Measurements from ENCODE around the gene ZFP36. TPM values are rescaled to one million over a fixed set of nuclear protein-coding genes. Genes with fewer than 3 reads are reported as not detected.

ZFP36 gene
- total and polyA plus RNA-seq, 2 donors (not counting 1 experiment from before 2014, with no cell fraction given): 260 to 1,633 TPM

GRCh38 chr19:39436350-39436716, 29.7 kb downstream of the ZFP36 start:
- Histone ChIP-seq H3K4me2 (replicated peaks; ENCODE audit: low read depth, low read length, poor library complexity, severe bottlenecking) (peak overlapping the region; percentile 92), H3K27me3 (replicated peaks in 1 of 4; ENCODE audit: control extremely low read depth in 1 of 4, control insufficient read depth in 3 of 4, insufficient read depth in 4 of 4, low read length in 3 of 4) (no peaks in the 10 kb centered on the region), H3K79me2 (ENCODE audit: control insufficient read depth, insufficient read depth, low read length) (peaks cover 49% of the 10 kb centered on the region), H3K4me3 (ENCODE audit: control extremely low read depth in 1 of 5, extremely low read depth in 1 of 5, insufficient read depth in 1 of 5, low read depth in 2 of 5, low read length in 4 of 5) (peak overlapping the region; percentile 61 to 100 (median 84)), H3K36me3 (replicated peaks in 1 of 2; ENCODE audit: control extremely low read depth in 1 of 2, control insufficient read depth in 1 of 2, extremely low read depth in 1 of 2, insufficient read depth in 2 of 2, low read length in 1 of 2) (peaks cover 6 to 34% of the 10 kb centered on the region in 2 experiments), H4K20me1 (ENCODE audit: control insufficient read depth, insufficient read depth, low read length, poor library complexity, severe bottlenecking) (peaks cover 34% of the 10 kb centered on the region), H3K9me3 (ENCODE audit: control extremely low read depth in 1 of 3, control insufficient read depth in 2 of 3, insufficient read depth in 1 of 3, low read length in 2 of 3) (no peaks in the 10 kb centered on the region), H3K9ac (ENCODE audit: low read length) (peak overlapping the region; percentile 96), H3K27ac (ENCODE audit: low read length in 2 of 2) (peak overlapping the region; percentile 70 to 93), H2AFZ (ENCODE audit: insufficient read depth, low read depth, low read length, poor library complexity, severe bottlenecking) (peak overlapping the region; percentile 86), H3K4me1 (ENCODE audit: control insufficient read depth in 2 of 2, insufficient read depth in 2 of 2, low read length in 2 of 2) (peaks cover 29% of the 10 kb centered on the region in 2 donors)
- H3K4me1 Mint-ChIP-seq: peaks cover 45% of the 10 kb centered on the region
- no peaks in the 10 kb centered on the region for H3K9me3 Mint-ChIP-seq (ENCODE audit: insufficient read depth)
- peak overlapping the region; percentile 100 for H3K4me3 Mint-ChIP-seq
- ATAC-seq (ENCODE audit: low read depth) (no peak), DNase-seq (no peak)
- intact Hi-C loops (cut with micrococcal nuclease): loop anchor here (1.0 kb wide), 5 partner anchors 9 to 311 kb away; partner anchors contain the start of genes EID2B, PAK4, PLEKHG2 and SUPT5H
- no peaks in the 10 kb centered on the region for H3K27me3 Mint-ChIP-seq
- 9% methylated on average over 2 of the region's 2 CpGs for WGBS (ENCODE audit: insufficient coverage)
- ChIA-PET CTCF (interaction anchor here (0.7 to 1.8 kb wide), 12 partner anchors 9 to 237 kb away, joined by 3 to 28 read pairs (median 5); partner anchors contain the start of genes EID2B, MED29, PAF1 and PLEKHG2), POLR2A (interaction anchor here (0.7 to 1.9 kb wide), 18 partner anchors 9 to 100 kb away, joined by 3 to 42 read pairs (median 10); partner anchors contain the start of genes GMFG, MED29, PAF1 and PLEKHG2)
- TF ChIP-seq CTCF (IDR thresholded peaks at IDR 0.05) (no peak), EZH2 (IDR thresholded peaks at IDR 0.05; ENCODE audit: borderline replicate concordance, insufficient read depth, low read depth, low read length, poor library complexity, severe bottlenecking) (no peak)
- peak overlapping the region; percentile 100 for H3K27ac Mint-ChIP-seq

DNA sequence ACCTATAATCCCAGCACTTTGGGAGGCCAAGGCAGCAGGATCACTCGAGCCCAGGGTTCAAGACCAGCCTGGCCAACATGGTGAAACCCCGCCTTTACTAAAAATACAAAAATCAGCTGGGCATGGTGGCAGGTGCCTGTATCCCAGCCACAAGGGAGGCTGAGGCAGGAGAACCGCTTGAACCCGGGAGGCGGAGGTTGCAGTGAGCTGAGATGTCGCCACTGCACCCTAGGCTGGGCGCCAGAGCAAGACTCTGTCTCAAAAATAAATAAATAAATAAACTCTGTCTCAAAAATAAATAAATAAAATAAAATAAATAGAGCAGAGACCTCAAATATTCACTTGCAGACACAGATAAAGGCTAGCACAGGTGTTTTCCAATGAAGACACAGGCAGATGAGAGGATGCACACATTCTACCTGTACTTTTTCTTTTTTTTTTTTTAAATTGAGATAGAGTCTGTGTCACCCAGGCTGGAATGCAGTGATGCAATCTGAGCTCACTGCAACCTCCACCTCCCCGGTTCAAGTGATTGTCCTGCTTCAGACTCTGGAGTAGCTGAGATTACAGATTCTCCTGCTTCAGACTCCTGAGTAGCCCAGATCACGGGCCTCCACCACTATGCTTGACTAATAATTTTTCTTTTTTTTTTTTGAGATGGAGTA, 31.8 kb downstream of the ZFP36 start:
- Histone ChIP-seq H3K4me1 (ENCODE audit: control insufficient read depth in 2 of 2, insufficient read depth in 2 of 2, low read length in 2 of 2) (peaks cover 28 to 29% of the 10 kb centered on the region in 2 donors), H3K4me3 (ENCODE audit: control extremely low read depth in 1 of 5, extremely low read depth in 1 of 5, insufficient read depth in 1 of 5, low read depth in 2 of 5, low read length in 4 of 5) (no peak overlapping the region), H4K20me1 (ENCODE audit: control insufficient read depth, insufficient read depth, low read length, poor library complexity, severe bottlenecking) (peaks cover 22% of the 10 kb centered on the region), H3K27me3 (replicated peaks in 1 of 4; ENCODE audit: control extremely low read depth in 1 of 4, control insufficient read depth in 3 of 4, insufficient read depth in 4 of 4, low read length in 3 of 4) (no peaks in the 10 kb centered on the region), H3K4me2 (replicated peaks; ENCODE audit: low read depth, low read length, poor library complexity, severe bottlenecking) (no peak overlapping the region), H3K9ac (ENCODE audit: low read length) (no peak overlapping the region), H3K79me2 (ENCODE audit: control insufficient read depth, insufficient read depth, low read length) (peaks cover 39% of the 10 kb centered on the region), H2AFZ (ENCODE audit: insufficient read depth, low read depth, low read length, poor library complexity, severe bottlenecking) (no peak overlapping the region), H3K9me3 (ENCODE audit: control extremely low read depth in 1 of 3, control insufficient read depth in 2 of 3, insufficient read depth in 1 of 3, low read length in 2 of 3) (no peaks in the 10 kb centered on the region), H3K36me3 (replicated peaks in 1 of 2; ENCODE audit: control extremely low read depth in 1 of 2, control insufficient read depth in 1 of 2, extremely low read depth in 1 of 2, insufficient read depth in 2 of 2, low read length in 1 of 2) (peaks cover 2 to 15% of the 10 kb centered on the region in 2 experiments), H3K27ac (ENCODE audit: low read length in 2 of 2) (no peak overlapping the region)
- Mint-ChIP-seq H3K27ac (no peak overlapping the region), H3K27me3 (no peaks in the 10 kb centered on the region), H3K4me1 (peaks cover 41% of the 10 kb centered on the region), H3K9me3 (ENCODE audit: insufficient read depth) (no peaks in the 10 kb centered on the region), H3K4me3 (no peak overlapping the region)
- DNase-seq (no peak), ATAC-seq (ENCODE audit: low read depth) (no peak)
- POLR2A ChIA-PET: no interaction called here
- 95% methylated on average over 3 of the region's 9 CpGs for WGBS (ENCODE audit: insufficient coverage)
- CTCF ChIA-PET: interaction anchor here (0.9 to 1.6 kb wide), 3 partner anchors 36 to 95 kb away, joined by 3 to 8 read pairs (median 3); partner anchors contain the start of gene EID2B
- intact Hi-C loops (cut with micrococcal nuclease): no loop called here
- no peak for TF ChIP-seq CTCF (IDR thresholded peaks at IDR 0.05)
- TF ChIP-seq EZH2 (IDR thresholded peaks at IDR 0.05; ENCODE audit: borderline replicate concordance, insufficient read depth, low read depth, low read length, poor library complexity, severe bottlenecking): no peak

All from B cell (primary cell).